ENCODE results near the gene PDIA4. TPM values are rescaled to one million over a fixed set of nuclear protein-coding genes. Genes with fewer than 3 reads are reported as not detected.

PDIA4 gene
- total RNA-seq, 1 donor from 2014 or later = 266 TPM

GRCh38 chr7:149053384-149053783 lies 25.1 kb upstream of the PDIA4 start:
- no peak overlapping the region for H3K4me3 Mint-ChIP-seq (ENCODE audit: unreplicated experiment)

DNA sequence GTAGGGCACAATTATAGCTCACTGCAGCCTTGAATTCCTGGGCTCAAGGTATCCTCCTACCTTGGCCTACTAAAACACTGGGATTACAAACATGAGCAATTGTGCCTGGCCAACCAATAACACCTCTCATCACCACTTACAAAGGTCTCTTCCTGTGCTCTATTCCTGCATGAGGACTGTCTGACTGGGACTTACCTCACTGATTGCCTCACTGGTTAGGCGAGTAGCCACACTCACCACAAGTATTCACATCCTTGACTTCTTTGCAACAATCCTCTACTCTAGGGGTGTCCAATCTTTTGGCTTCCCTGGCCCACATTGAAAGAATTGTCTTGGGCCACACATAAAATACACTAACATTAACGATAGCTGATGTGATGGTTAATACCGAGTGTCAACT lies 22.6 kb upstream of the PDIA4 start:
- Mint-ChIP-seq H3K27ac (ENCODE audit: unreplicated experiment) (no peak overlapping the region), H3K4me3 (ENCODE audit: unreplicated experiment) (no peak overlapping the region), H3K9me3 (ENCODE audit: unreplicated experiment) (no peaks in the 10 kb centered on the region), H3K27me3 (ENCODE audit: unreplicated experiment) (peaks cover 6% of the 10 kb centered on the region), H3K4me1 (ENCODE audit: unreplicated experiment) (no peaks in the 10 kb centered on the region), H3K36me3 (ENCODE audit: low read depth, unreplicated experiment) (no peaks in the 10 kb centered on the region)
- TF ChIP-seq, protein P1, sequence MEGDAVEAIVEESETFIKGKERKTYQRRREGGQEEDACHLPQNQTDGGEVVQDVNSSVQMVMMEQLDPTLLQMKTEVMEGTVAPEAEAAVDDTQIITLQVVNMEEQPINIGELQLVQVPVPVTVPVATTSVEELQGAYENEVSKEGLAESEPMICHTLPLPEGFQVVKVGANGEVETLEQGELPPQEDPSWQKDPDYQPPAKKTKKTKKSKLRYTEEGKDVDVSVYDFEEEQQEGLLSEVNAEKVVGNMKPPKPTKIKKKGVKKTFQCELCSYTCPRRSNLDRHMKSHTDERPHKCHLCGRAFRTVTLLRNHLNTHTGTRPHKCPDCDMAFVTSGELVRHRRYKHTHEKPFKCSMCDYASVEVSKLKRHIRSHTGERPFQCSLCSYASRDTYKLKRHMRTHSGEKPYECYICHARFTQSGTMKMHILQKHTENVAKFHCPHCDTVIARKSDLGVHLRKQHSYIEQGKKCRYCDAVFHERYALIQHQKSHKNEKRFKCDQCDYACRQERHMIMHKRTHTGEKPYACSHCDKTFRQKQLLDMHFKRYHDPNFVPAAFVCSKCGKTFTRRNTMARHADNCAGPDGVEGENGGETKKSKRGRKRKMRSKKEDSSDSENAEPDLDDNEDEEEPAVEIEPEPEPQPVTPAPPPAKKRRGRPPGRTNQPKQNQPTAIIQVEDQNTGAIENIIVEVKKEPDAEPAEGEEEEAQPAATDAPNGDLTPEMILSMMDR (IDR thresholded peaks at IDR 0.05; ENCODE audit: unreplicated experiment) = no peak
- no peak for DNase-seq (ENCODE audit: low spot score)

More at GRCh38 chr7:149053384-149053783, 25.1 kb upstream of the PDIA4 start:
- TF ChIP-seq, protein P1 (IDR thresholded peaks at IDR 0.05; ENCODE audit: unreplicated experiment) = no peak
- H3K9me3 Mint-ChIP-seq (ENCODE audit: unreplicated experiment) = no peaks in the 10 kb centered on the region
- H3K36me3 Mint-ChIP-seq (ENCODE audit: low read depth, unreplicated experiment) = no peaks in the 10 kb centered on the region
- H3K27ac Mint-ChIP-seq (ENCODE audit: unreplicated experiment) = no peak overlapping the region
- no peaks in the 10 kb centered on the region for H3K4me1 Mint-ChIP-seq (ENCODE audit: unreplicated experiment)
- peaks cover 6% of the 10 kb centered on the region for H3K27me3 Mint-ChIP-seq (ENCODE audit: unreplicated experiment)
- no peak for DNase-seq (ENCODE audit: low spot score)

DNA sequence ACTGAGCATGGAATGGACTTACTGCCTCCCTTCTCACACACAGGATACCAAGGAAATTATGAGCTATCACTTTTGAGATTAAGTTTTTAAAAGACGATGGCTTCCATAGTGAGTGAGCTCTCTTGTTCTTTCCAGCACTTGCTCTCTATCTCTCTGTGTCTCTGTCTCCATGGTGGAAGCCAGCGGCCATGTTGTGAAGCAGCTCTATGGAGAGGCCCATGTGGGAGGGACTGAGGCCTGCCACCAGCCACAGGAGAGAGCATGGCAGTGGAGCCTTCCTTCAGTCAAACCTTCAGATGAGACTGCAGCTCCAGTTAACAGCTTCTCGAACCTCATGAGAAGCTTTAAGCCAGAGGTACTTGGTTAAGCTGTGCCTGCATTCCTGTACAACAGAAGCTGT lies 20.5 kb upstream of the PDIA4 start:
- Mint-ChIP-seq H3K27ac (ENCODE audit: unreplicated experiment) (no peak overlapping the region), H3K4me3 (ENCODE audit: unreplicated experiment) (no peak overlapping the region), H3K27me3 (ENCODE audit: unreplicated experiment) (no peaks in the 10 kb centered on the region), H3K9me3 (ENCODE audit: unreplicated experiment) (no peaks in the 10 kb centered on the region), H3K36me3 (ENCODE audit: low read depth, unreplicated experiment) (no peaks in the 10 kb centered on the region), H3K4me1 (ENCODE audit: unreplicated experiment) (peaks cover 13% of the 10 kb centered on the region)
- TF ChIP-seq, protein P1 (IDR thresholded peaks at IDR 0.05; ENCODE audit: unreplicated experiment) = no peak
- no peak for DNase-seq (ENCODE audit: low spot score)

- Mint-ChIP-seq H3K4me3 (ENCODE audit: unreplicated experiment) (no peak overlapping the region), H3K27me3 (ENCODE audit: unreplicated experiment) (no peaks in the 10 kb centered on the region), H3K27ac (ENCODE audit: unreplicated experiment) (no peak overlapping the region), H3K4me1 (ENCODE audit: unreplicated experiment) (peaks cover 14% of the 10 kb centered on the region), H3K36me3 (ENCODE audit: low read depth, unreplicated experiment) (no peaks in the 10 kb centered on the region), H3K9me3 (ENCODE audit: unreplicated experiment) (no peaks in the 10 kb centered on the region)
- no peak for DNase-seq (ENCODE audit: low spot score)
- TF ChIP-seq, protein P1 (IDR thresholded peaks at IDR 0.05; ENCODE audit: unreplicated experiment) = no peak
These were observed 18.1 kb upstream of the PDIA4 start for GRCh38 chr7:149046416-149046815.

DNA sequence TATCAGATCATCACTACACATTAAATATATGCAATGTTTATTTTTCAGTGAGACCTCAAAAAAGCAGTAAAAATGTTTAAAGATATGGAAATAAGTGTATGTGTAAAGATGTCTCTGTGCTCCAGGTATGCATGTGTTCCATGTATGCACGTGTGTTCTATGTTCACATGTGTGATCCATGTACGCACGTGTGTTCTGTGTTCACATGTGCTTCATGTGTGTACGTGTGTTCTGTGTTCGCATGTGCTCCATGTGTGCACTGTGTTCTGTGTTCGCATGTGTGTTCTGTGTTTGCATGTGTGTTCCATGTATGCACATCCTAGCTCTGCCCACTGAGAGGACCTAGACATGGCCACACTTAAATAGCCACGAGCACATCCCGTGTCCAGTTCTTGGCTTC lies 15.6 kb upstream of the PDIA4 start:
- no peak for DNase-seq (ENCODE audit: low spot score)
- Mint-ChIP-seq H3K36me3 (ENCODE audit: low read depth, unreplicated experiment) (no peaks in the 10 kb centered on the region), H3K27ac (ENCODE audit: unreplicated experiment) (no peak overlapping the region), H3K27me3 (ENCODE audit: unreplicated experiment) (peaks cover 4% of the 10 kb centered on the region), H3K9me3 (ENCODE audit: unreplicated experiment) (no peaks in the 10 kb centered on the region), H3K4me3 (ENCODE audit: unreplicated experiment) (no peak overlapping the region), H3K4me1 (ENCODE audit: unreplicated experiment) (peaks cover 14% of the 10 kb centered on the region)
- TF ChIP-seq, protein P1 (IDR thresholded peaks at IDR 0.05; ENCODE audit: unreplicated experiment) = no peak
